ENCODE results near the gene KCNQ1. TPM values are rescaled to one million over a fixed set of nuclear protein-coding genes. Genes with fewer than 3 reads are reported as not detected.
A peak's percentile ranks its signal among the peaks of the same experiment; 100 is the strongest.

Gene KCNQ1
- total and polyA plus RNA-seq, 2 of the 13 experiments (the other 11 are each of a cell fraction or from before 2014, with no cell fraction given), result 0.02 to 0.08 TPM

DNA sequence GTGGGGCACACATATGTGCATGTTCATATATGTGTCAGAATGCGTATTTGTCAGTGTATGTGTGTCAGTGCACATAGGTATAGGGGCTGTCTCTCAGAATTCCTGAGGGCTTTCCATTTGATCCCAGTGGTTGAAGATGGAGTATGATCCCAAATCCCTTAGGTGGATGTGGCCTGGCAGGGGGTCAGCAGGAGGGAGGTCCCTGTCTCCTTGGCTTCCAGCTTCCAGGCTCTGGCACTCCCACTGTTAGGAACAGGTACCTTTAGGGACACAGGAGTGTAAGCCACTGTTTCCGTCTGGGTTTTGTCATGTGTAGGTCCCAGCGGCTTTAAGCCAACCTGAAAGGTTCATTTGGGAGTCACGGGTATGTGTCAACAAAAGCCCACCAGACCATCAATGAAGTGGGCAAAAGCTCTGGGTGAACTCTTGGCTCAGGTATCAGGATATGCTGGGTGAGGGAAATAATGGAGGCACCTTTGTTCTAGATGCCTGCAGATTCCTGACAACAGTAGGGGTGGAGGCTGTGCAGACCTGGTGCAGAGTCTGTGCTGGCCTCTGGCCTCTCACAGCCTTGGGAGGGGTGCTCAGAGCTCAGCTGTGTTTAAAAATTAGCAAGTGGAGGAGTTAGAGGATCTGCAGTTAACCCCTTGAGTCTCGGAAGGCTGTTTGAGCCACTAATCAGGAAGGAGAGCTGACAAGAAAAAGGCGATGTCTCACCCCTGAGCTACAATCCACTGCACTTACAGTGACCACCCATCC lies 246.0 kb downstream of the KCNQ1 start (continued):
- TF ChIP-seq FOXP4 (CRISPR knock-in tag; IDR thresholded peaks at IDR 0.05) (0 out of 2 replicates have a peak, but pooled peaks have one; percentile 10), KDM2A (CRISPR knock-in tag; IDR thresholded peaks at IDR 0.05; ENCODE audit: borderline replicate concordance, low read depth) (no peak), ZNF550 (CRISPR knock-in tag; IDR thresholded peaks at IDR 0.05; ENCODE audit: borderline replicate concordance) (no peak), DMAP1 (CRISPR knock-in tag; IDR thresholded peaks at IDR 0.05) (no peak), ZBTB25 (CRISPR knock-in tag; IDR thresholded peaks at IDR 0.05) (no peak), KMT2A (CRISPR knock-in tag; IDR thresholded peaks at IDR 0.05) (no peak), ZFP82 (CRISPR knock-in tag; IDR thresholded peaks at IDR 0.05; ENCODE audit: borderline replicate concordance) (no peak), PHF21A (CRISPR knock-in tag; IDR thresholded peaks at IDR 0.05) (no peak), ATM (IDR thresholded peaks at IDR 0.05; ENCODE audit: borderline replicate concordance) (no peak), PCBP2 (optimal IDR thresholded peaks at IDR 0.05; ENCODE audit: low read depth, low read length, poor library complexity, severe bottlenecking) (no peak), ZSCAN21 (CRISPR knock-in tag; IDR thresholded peaks at IDR 0.05; ENCODE audit: borderline replicate concordance) (no peak)
- TF ChIP-seq, protein P1, sequence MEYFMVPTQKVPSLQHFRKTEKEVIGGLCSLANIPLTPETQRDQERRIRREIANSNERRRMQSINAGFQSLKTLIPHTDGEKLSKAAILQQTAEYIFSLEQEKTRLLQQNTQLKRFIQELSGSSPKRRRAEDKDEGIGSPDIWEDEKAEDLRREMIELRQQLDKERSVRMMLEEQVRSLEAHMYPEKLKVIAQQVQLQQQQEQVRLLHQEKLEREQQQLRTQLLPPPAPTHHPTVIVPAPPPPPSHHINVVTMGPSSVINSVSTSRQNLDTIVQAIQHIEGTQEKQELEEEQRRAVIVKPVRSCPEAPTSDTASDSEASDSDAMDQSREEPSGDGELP (IDR thresholded peaks at IDR 0.05; ENCODE audit: borderline replicate concordance, low read depth), result peak; percentile 71; the same call in 1 of the 2 replicates
- TF ChIP-seq, protein P2, sequence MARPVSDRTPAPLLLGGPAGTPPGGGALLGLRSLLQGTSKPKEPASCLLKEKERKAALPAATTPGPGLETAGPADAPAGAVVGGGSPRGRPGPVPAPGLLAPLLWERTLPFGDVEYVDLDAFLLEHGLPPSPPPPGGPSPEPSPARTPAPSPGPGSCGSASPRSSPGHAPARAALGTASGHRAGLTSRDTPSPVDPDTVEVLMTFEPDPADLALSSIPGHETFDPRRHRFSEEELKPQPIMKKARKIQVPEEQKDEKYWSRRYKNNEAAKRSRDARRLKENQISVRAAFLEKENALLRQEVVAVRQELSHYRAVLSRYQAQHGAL (CRISPR knock-in tag; IDR thresholded peaks at IDR 0.05; ENCODE audit: not compliant biosample characterization), result no peak

Data from HepG2 (cell line).